NCI-H774 (cell line): ENCODE measurements around the gene SEC23IP.
A peak's percentile ranks its signal among the peaks of the same experiment; 100 is the strongest.
"Not testable (repeated sequence)": the region's sequence is repeated elsewhere in the genome, so short reads cannot be mapped to it uniquely, and the experiment has no call there.

Experiments used
- DNase-seq: peaks from one replicate; lab custom pipeline; 2025; lab: John Stamatoyannopoulos, UW

Gene SEC23IP

GRCh38 chr10:119892188-119893065 is at the start of gene SEC23IP:
Gene SEC23IP (plus strand): TSS chr10:119892730. CDS start chr10:119892783, 53 bp downstream.
- DNase-seq: peak; percentile 77

GRCh38 chr10:119845656-119846055 is 46.9 kb upstream of the SEC23IP start:
- no peak for DNase-seq

DNA sequence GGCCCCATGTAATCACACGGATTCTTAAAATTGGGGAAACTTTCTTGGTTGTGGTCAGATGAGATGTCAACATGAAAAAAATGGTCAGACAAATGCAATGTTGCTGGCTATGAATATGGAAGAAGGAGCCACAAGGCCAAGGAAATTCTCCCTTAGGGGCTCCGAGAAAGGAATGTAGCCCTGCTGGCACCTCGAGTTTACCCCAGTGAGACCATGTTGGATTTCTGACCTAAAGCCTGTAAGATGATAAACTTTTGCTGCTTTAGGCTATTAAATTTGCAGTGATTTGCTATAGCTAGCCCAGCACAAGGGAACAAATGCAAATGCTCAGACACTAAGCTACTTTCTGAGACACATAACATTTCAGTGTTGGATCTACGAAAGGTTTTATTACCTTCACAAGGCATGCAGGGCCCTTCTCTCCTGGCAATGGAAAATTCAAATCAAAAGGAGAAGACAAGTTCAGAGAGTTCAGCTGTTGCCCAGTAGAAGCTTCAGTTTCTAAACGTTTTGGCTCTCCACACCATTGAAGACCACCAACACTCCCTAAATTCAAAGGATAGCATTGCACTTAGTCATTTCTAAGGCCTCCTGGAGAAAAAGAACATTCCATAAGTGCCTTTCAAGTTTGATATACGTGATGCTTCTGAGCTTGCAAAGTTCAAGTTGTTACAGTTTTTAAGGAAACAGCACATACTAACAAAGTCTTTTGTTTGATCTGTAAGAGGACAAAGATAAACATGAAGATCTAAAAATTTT is 43.3 kb upstream of the SEC23IP start:
- DNase-seq: no peak

GRCh38 chr10:119849944-119850343 is 42.6 kb upstream of the SEC23IP start:
- DNase-seq: no peak

DNA sequence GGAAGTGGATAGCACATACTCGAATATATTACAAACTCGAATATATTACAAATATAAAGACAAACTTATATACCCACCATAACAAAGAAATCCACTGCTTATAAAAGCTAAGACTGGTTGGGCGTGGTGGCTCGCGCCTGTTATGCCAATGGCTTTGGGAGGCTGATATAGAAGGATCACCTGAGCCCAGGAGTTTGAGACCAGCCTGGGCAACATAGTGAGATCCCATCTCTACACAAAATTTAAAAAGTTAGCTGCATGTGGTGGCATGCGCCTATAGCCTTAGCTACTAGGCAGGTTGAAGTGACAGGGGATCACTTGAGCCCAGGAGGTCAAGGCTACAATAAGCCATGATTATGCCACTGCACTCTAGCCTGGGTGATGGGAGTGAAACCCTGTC is 40.3 kb upstream of the SEC23IP start:
- DNase-seq: no peak

GRCh38 chr10:119852822-119853221 is 39.7 kb upstream of the SEC23IP start:
- no peak for DNase-seq

GRCh38 chr10:119853574-119853973 is 39.0 kb upstream of the SEC23IP start:
- DNase-seq: no peak

- no peak for DNase-seq
Measured at GRCh38 chr10:119858063-119858462, 34.5 kb upstream of the SEC23IP start.

- no peak for DNase-seq
Measured at GRCh38 chr10:119859420-119860258, 32.9 kb upstream of the SEC23IP start.

DNA sequence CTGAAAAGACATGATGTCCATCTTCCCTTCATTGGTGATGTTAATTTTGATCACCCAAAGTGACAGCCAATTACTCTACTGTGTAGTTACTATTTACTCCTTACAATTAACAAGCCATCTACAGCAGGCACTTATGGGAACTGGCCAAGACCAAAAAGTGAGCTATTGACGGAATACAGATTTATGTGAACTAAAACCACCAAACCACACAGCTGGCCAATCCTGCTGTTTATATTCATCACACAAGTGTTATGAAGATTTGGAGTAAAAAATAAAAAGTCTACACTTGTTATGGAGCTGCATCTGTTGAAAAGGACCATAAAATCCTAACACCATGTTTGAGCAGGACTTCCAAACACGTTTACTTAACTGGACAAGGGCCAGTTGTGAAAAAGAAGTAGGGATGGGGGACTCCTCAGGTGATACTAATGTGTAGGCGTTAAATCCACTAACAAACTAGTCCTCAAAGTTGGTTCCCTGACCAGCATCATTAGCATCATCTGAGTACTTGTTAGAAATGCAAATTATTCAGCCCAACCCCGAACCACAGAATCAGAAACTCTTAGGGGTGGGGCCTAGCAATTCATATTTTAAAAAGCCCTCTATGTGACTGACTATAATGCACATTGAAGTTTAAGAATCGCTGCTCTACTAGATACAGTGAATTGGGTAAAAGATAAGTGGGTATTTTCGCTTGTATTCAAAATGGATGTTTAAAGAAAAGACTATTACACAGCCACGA is 31.5 kb upstream of the SEC23IP start:
- no peak for DNase-seq

DNA sequence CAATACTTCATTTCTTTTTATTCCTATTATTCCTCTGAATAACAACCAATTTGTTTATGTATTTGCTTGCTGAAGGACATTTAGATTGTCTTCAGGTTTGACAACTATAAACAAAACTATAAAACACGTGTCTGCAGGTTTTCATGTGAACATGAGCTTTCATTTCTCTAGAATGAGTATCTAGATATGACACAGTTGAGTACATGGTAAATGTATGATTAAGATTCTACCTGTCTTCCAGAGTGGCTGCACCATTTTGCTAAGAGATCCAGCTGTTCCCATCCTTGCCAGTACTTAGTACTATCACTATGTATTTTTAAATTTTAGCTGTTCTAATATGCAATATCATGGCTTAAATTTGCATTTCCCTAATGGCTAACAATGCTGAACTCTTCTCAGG is 30.0 kb upstream of the SEC23IP start:
- no peak for DNase-seq

DNA sequence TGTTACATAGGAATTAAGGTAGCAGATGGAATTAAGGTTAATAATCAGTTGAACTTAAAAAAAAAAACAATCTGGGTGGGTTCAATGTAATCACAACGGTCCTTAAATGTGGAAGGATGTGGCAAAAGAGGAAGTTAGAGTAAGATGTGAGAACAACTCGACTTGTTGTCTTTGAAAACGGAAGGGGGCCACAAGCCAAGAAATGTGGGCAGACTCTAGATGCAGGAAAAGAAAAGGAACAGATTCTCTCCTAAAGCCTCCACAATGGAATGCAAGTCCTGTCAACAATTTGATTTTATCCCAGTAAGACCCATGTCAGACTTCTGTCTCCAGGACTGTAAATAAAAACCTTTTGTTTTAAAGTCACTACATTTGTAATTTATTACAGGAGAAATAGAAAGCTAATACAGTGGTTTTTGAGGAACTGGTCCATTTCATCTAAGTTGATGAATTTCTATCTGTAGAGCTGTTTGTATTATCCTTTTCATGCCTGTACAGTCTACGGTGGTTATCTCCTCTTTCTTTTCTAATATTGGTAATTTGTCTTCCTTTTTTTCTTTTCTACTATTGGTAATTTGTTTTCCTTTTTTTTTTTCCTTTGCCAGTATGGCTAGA is 28.5 kb upstream of the SEC23IP start:
- no peak for DNase-seq

DNA sequence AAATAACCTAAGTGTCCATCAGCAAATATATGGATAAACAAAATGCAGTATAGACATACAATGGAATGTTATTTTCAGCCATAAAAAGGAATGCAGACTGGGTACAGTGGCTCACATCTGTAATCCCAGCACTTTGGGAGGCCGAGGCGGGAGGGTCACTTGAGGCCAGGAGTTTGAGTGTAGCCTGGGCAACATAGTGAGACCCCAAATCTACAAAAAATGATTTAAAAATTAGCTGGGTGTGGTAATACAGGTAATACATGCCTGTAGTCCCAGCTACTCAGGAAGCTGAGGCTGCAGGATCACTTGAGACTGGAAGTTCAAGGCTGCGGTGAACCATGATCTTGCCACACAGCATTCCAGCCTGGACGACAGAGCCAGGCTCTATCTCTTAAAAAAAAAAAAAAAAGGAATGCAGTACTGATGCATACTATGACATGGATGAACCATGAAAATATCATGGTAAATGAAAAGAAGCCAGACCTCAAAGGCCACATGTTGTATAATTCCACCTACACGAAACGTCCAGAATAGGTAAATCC is 26.8 kb upstream of the SEC23IP start:
- no peak for DNase-seq

DNA sequence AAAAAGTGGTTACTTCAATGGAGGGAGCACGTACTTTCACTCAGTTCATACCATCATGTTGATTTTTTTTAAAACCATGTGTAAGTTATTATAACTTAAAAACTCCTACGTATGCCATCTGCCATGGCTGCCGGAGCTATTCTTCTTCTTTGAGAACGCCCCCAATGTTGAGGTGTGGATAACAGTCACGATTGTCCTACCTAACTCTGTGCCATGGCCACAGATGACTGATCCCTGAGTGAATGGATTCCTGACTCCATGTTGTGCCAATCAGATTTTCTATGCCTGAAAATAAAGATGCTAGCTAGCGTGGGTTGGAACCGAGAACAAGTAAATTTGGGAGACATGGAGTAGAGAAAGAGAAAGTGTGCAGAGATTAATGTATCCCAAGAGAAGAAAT is 25.2 kb upstream of the SEC23IP start:
- no peak for DNase-seq

GRCh38 chr10:119869398-119869797 is 23.1 kb upstream of the SEC23IP start:
- DNase-seq: not testable (repeated sequence)

GRCh38 chr10:119871881-119872609 is 20.5 kb upstream of the SEC23IP start:
- peak; percentile 32 for DNase-seq

GRCh38 chr10:119872610-119872859 is 20.0 kb upstream of the SEC23IP start, which contains the start of gene MCMBP:
Gene MCMBP (minus strand): TSS chr10:119872843. CDS start chr10:119872584, 259 bp downstream.
- no peak for DNase-seq

DNA sequence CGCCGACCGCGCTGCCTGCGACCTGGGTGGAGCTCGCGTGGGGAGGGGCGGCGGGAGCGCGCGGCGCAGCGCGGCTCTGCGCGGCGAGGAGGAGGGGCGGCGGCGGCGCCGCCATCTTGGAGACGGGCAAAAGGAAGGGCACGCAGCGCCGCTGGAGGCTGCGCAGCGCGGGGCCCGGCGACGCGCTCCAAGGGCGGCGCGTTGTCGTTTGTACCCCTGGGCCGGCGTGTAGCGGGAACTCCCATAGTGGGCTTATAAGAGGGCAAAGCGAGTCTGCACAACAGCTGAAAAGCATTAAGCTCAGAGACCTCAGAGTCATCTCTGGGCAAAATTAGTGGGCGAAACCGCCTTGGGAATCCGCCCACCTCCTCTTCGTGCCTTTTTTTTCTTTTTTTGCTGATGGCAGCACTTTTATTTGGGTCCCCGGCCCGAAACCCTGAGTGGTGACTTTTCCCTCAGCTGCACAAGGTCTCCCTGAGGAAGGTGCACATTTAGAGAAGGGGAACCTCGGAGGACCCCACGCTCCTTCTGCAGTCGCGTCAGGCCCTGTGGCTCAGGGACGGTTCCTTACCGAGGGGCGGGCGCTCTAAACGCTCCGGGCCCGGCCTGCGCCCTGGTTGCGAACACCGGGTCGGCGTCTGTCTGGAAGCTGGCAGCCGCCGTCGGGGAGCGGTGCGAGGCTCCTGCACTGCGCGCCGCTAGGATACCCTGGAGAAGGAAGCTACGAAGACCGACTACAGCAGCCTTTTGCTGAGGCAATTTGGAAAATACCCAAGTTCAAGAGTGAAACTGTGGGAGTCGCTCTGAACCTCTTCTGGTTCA is 19.5 kb upstream of the SEC23IP start:
- peak; percentile 70 for DNase-seq

GRCh38 chr10:119878524-119878923 is 14.0 kb upstream of the SEC23IP start:
- no peak for DNase-seq
